Lung (tissue), 12 donors: Measurements from ENCODE around the gene SCYGR2. TPM values are rescaled to one million over a fixed set of nuclear protein-coding genes. Genes with fewer than 3 reads are reported as not detected.
A peak's percentile ranks its signal among the peaks of the same experiment; 100 is the strongest.

Source experiments
- ATAC-seq: fragments of 200-7000 bp; cut with Tn5 transposase; one replicate; pipeline ENCODE4 v1.9.1; 2020; ENCODE audit warnings: moderate number of reproducible peaks; ENCODE audit not compliant: insufficient read depth, low FRiP score
- DNase-seq, 3 donors: peaks; one replicate each; pipeline ENCODE4 v3.0.0-alpha.2; 2013 to 2017
- H3K27ac ChIP-seq, 2 donors: one replicate each; pipeline ENCODE4 v1.5.1; 2013; ENCODE audit warnings: mild to moderate bottlenecking in 2 of 2, moderate library complexity in 2 of 2, control low read depth in 1 of 2, inconsistent platforms in 1 of 2, low read depth in 1 of 2, low read length in 1 of 2
- H3K27me3 ChIP-seq, 3 donors: one replicate each; pipeline ENCODE4 v1.5.1; 2013; ENCODE audit warnings: low read length in 2 of 3; ENCODE audit not compliant: control insufficient read depth in 3 of 3, insufficient read depth in 3 of 3
- H3K36me3 ChIP-seq, 4 donors: one replicate each; pipeline ENCODE4 v1.5.1; 2013; ENCODE audit warnings: low read length in 4 of 4, mild to moderate bottlenecking in 1 of 4, moderate library complexity in 1 of 4; ENCODE audit not compliant: control insufficient read depth in 4 of 4, insufficient read depth in 4 of 4
- H3K4me1 ChIP-seq, 5 donors: one replicate each; pipeline ENCODE4 v1.5.1; 2013; ENCODE audit warnings: low read length in 5 of 5, mild to moderate bottlenecking in 2 of 5, moderate library complexity in 1 of 5; ENCODE audit not compliant: control insufficient read depth in 5 of 5, insufficient read depth in 5 of 5
- H3K4me3 ChIP-seq: one replicate; pipeline ENCODE4 v1.5.1; 2013; ENCODE audit warnings: mild to moderate bottlenecking, control low read depth, moderate library complexity
- H3K9ac ChIP-seq, 2 donors: one replicate each; pipeline ENCODE4 v1.5.1; 2013; ENCODE audit warnings: low read length in 2 of 2, control low read depth in 1 of 2; ENCODE audit not compliant: insufficient read depth in 1 of 2
- H3K9me3 ChIP-seq, 4 donors: one replicate each; pipeline ENCODE4 v1.5.1; 2013; ENCODE audit warnings: low read length in 3 of 4, mild to moderate bottlenecking in 1 of 4, moderate library complexity in 1 of 4; ENCODE audit not compliant: control insufficient read depth in 4 of 4, insufficient read depth in 3 of 4
- WGBS, 2 donors: extraction: QIAGEN DNeasy Blood & Tissue Kit; methylation state at CpG; one replicate each; pipeline ENCODE4 v1.1.7; 2013; 5-methylcytosine and 5-hydroxymethylcytosine counted together
- polyA plus RNA-seq, 2 donors: library from polyadenylated mRNA; stranded (reverse); fragments of 200-250 nt; gene quantifications; one replicate each; pipeline ENCODE4 v1.2.1, GENCODE V29; 2013
- total RNA-seq, 2 donors: library from RNA; depleted of rRNA in 1 of 2; stranded (reverse); fragments of >200 nt in 1 of 2; gene quantifications; one replicate each; pipeline ENCODE4 v1.2.1, GENCODE V29; 2014 to 2021
- TF ChIP-seq, protein P1 (sequence below): IDR thresholded peaks from 2 replicates; pipeline ENCODE4 v1.5.1; 2012; ENCODE audit warnings: mild to moderate bottlenecking; ENCODE audit errors: control extremely low read depth, extremely low read depth
- donor health status: control.
- donor health status: control.
- donor health status: Bipolar disorder and iron deficiency.
- donor health status: healthy.
- donor health status: DM: yes; HTN: yes; CAD: no.

The SCYGR2 gene
- total and polyA plus RNA-seq, 4 donors: not detected

GRCh38 chr2:227597036-227597435 lies 1.7 kb upstream of the SCYGR2 start:
- ATAC-seq: no peak

GRCh38 chr2:227597998-227598397 lies 695 bp upstream of the SCYGR2 start:
- WGBS, 2 donors: 74 to 83% methylated on average over 4 of the region's 4 CpGs
- ATAC-seq (no peak), DNase-seq (no peak)
- H3K9ac ChIP-seq: no peak overlapping the region
- TF ChIP-seq, protein P1, sequence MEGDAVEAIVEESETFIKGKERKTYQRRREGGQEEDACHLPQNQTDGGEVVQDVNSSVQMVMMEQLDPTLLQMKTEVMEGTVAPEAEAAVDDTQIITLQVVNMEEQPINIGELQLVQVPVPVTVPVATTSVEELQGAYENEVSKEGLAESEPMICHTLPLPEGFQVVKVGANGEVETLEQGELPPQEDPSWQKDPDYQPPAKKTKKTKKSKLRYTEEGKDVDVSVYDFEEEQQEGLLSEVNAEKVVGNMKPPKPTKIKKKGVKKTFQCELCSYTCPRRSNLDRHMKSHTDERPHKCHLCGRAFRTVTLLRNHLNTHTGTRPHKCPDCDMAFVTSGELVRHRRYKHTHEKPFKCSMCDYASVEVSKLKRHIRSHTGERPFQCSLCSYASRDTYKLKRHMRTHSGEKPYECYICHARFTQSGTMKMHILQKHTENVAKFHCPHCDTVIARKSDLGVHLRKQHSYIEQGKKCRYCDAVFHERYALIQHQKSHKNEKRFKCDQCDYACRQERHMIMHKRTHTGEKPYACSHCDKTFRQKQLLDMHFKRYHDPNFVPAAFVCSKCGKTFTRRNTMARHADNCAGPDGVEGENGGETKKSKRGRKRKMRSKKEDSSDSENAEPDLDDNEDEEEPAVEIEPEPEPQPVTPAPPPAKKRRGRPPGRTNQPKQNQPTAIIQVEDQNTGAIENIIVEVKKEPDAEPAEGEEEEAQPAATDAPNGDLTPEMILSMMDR: no peak
- H3K36me3 ChIP-seq: no peaks in the 10 kb centered on the region
- no peak overlapping the region for H3K27ac ChIP-seq
- no peaks in the 10 kb centered on the region for H3K4me1 ChIP-seq
- no peak overlapping the region for H3K4me3 ChIP-seq
- H3K9me3 ChIP-seq: no peaks in the 10 kb centered on the region
- H3K27me3 ChIP-seq: no peaks in the 10 kb centered on the region

More at GRCh38 chr2:227597036-227597435, 1.7 kb upstream of the SCYGR2 start:
- TF ChIP-seq, protein P1: no peak
- no peak overlapping the region for H3K9ac ChIP-seq
- no peaks in the 10 kb centered on the region for H3K9me3 ChIP-seq
- H3K27ac ChIP-seq: no peak overlapping the region
- peak in 1 of 3 donors; percentile 17 for DNase-seq
- H3K4me3 ChIP-seq: no peak overlapping the region
- H3K27me3 ChIP-seq: no peaks in the 10 kb centered on the region
- H3K4me1 ChIP-seq: no peaks in the 10 kb centered on the region
- H3K36me3 ChIP-seq: no peaks in the 10 kb centered on the region

DNA sequence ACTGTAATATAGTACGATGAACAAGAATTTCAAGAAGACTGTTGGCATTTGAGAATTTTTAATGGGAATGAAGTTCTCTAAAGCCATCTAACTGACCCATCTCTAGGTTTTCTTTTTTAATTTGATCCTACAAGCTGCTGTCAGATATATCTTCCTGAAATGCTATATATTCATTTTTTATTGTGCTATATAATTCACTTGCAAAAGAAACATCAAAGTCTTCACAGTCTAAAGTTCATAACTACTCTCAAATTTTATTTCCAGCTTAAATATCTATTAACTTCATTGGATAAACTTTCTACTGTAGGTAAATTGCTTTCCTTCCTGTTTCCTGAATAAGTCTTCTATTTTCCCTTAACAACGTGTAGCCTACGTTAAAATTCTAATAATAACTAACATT lies 3.7 kb downstream of the SCYGR2 start:
- TF ChIP-seq, protein P1: no peak
- DNase-seq (no peak), ATAC-seq (no peak)
- Histone ChIP-seq H3K36me3 (no peaks in the 10 kb centered on the region), H3K4me1 (no peaks in the 10 kb centered on the region), H3K9me3 (no peaks in the 10 kb centered on the region), H3K27me3 (no peaks in the 10 kb centered on the region), H3K4me3 (no peak overlapping the region), H3K27ac (no peak overlapping the region), H3K9ac (no peak overlapping the region)
- 67 to 70% methylated on average over 3 of the region's 3 CpGs for WGBS, 2 donors

DNA sequence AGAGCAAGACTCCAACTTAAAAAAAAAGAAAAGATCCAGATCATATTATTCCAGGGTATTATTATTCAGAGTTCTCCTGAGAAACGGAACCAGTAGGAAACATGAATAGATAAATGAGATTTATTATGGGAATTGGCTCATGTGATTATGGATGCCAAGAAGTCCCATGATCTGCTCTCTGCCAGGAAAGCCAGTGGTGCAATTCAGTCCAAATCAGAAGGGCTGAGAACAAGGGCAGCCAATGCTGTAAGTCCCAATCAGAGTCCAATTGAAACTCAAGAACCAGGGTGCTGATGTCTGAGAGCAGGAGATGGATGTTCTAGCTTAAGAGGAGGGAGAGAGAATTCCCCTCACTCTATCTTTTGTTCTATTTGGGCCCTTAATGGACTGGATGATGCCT lies 7.8 kb downstream of the SCYGR2 start:
- H3K4me1 ChIP-seq: peaks cover 0 to 4% (median 2%) of the 10 kb centered on the region in 5 donors
- no peak overlapping the region for H3K27ac ChIP-seq
- no peaks in the 10 kb centered on the region for H3K36me3 ChIP-seq
- 76 to 95% methylated on average over 1 of the region's 1 CpG for WGBS, 2 donors
- ATAC-seq (no peak), DNase-seq (no peak)
- H3K9ac ChIP-seq: no peak overlapping the region
- TF ChIP-seq, protein P1: no peak
- no peaks in the 10 kb centered on the region for H3K27me3 ChIP-seq
- H3K9me3 ChIP-seq: no peaks in the 10 kb centered on the region
- H3K4me3 ChIP-seq: no peak overlapping the region
